Pulmonary artery endothelial cell (primary cell): ENCODE measurements around the gene RNU6-7. TPM values are rescaled to one million over a fixed set of nuclear protein-coding genes. Genes with fewer than 3 reads are reported as not detected.

Experiments used
- total RNA-seq: library from RNA; depleted of rRNA; stranded (reverse); fragments of >200 nt; gene quantifications from 2 replicates; pipeline ENCODE4 v1.2.3, GENCODE V29; 2014

RNU6-7 gene
- total RNA-seq, 1 donor from 2014 or later, result not detected

Other genes with a start within 250 kb of the RNU6-7 start
- 37.4 and 42.1 TPM in 2 replicates for gene ARHGAP5, start 124.7 kb upstream of the RNU6-7 start, total RNA-seq
- not detected in 2 replicates for gene RNU6-8, start 1.2 kb downstream of the RNU6-7 start, total RNA-seq
- gene AKAP6, start 127.3 kb downstream of the RNU6-7 start, total RNA-seq, result 0.18 and 0.26 TPM in 2 replicates